ENCODE measurements around the gene AMOTL1. TPM values are rescaled to one million over a fixed set of nuclear protein-coding genes. Genes with fewer than 3 reads are reported as not detected.
"Not testable (repeated sequence)": the region's sequence is repeated elsewhere in the genome, so short reads cannot be mapped to it uniquely, and the experiment has no call there.

AMOTL1 gene
- total RNA-seq, 1 experiment from 2014 or later, result 18.0 TPM

DNA sequence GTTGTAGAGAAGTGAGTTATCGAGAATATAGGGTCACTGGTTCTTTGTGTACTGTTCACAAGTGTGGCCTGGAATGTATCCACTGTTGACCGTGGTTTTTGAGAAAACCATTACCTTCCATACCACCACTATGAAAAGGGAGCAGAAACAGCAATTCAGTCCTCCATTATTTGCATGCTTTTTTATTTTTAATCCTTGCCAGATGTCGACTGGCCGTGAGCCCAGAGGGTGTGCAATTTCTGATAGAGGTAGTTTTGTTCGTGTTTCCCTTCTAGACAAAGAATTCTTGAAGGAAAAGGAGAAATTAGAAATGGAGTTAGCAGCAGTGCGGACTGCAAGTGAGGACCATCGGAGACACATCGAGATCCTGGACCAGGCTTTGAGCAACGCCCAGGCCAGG is 81.7 kb downstream of the AMOTL1 start:
- H3K27me3 ChIP-seq (ENCODE audit: control insufficient read depth, insufficient read depth, low read length), result no peaks in the 10 kb centered on the region
- no peak overlapping the region for H3K4me3 ChIP-seq (ENCODE audit: insufficient read depth, low read depth, low read length)
- DNase-seq, result no peak
- peaks cover 12% of the 10 kb centered on the region for H3K36me3 ChIP-seq (replicated peaks; ENCODE audit: control insufficient read depth, insufficient read depth, low read length)

DNA sequence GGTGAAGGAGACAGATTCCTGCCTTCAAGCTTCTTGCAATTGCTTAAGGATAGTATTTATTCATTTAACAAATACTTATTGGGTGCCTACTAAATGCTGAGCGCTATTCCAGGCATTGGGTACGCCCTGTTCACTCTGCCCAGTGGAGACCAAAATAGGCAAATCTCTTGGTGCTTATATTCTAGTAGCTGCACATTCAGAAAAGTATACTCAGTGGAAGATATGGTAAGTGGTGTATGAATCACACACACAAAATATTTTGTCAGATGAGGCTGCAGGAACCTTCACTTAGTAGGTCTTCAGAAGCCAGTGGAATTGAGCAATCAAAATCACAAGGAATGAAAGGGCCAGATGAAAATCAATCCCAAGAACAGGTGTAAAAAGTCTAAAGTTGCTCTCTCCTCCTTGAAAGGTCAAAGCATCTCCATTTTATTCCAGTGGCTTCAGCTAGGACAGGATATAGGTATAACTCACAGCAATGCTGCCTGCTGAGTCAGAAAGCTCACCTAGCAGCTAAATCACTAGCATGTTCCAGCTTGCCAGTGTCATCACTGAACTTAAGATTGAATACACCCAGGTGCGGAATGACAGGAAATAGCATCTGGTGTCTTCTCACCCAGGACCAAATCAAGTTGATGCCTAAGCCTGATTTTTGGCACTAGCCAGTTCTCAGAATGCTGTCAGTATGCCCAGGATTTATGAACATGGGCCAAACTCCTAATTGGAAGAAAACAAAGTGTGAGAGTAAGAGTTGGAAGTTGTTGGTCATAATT is 83.9 kb downstream of the AMOTL1 start:
- no peaks in the 10 kb centered on the region for H3K27me3 ChIP-seq (ENCODE audit: control insufficient read depth, insufficient read depth, low read length)
- no peak for DNase-seq
- no peak overlapping the region for H3K4me3 ChIP-seq (ENCODE audit: insufficient read depth, low read depth, low read length)
- H3K36me3 ChIP-seq (replicated peaks; ENCODE audit: control insufficient read depth, insufficient read depth, low read length), result peaks cover 19% of the 10 kb centered on the region

DNA sequence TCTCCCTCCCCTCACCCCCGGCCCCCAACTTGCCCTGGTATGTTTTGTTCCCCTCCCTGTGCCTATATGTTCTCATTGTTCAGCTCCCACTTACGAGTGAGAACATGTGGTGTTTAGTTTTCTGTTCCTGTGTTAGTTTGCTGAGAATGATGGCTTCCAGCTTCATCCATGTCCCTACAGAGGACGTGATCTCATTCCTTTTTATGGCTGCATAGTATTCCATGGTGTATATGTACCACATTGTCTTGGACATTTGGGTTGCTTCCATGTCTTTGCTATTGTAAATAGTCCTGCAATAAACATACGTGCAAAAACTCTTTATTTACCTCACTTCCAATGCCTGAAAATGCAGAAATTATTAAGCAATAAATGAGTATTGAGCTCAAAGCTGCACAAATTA is 85.1 kb downstream of the AMOTL1 start:
- not testable (repeated sequence) for H3K27me3 ChIP-seq (ENCODE audit: control insufficient read depth, insufficient read depth, low read length); H3K4me3 ChIP-seq (ENCODE audit: insufficient read depth, low read depth, low read length); DNase-seq
- peaks cover 19% of the 10 kb centered on the region for H3K36me3 ChIP-seq (replicated peaks; ENCODE audit: control insufficient read depth, insufficient read depth, low read length)

DNA sequence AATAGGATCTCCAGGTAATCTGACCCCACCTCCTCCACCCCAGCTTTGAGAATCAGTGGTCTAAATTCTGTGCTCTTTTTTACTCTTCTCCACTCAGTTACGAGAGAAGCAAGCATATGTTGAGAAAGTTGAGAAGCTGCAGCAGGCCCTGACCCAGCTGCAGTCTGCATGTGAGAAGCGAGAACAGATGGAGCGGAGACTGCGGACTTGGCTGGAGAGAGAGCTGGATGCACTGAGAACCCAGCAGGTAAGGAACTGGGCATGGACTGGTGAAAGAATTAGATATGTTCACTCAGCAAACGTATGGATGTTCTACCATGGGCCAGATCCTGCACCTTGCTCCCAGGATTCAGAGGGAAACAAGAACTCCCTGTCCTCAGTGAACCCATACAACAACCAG is 85.7 kb downstream of the AMOTL1 start:
- Histone ChIP-seq H3K4me3 (ENCODE audit: insufficient read depth, low read depth, low read length) (no peak overlapping the region), H3K27me3 (ENCODE audit: control insufficient read depth, insufficient read depth, low read length) (no peaks in the 10 kb centered on the region), H3K36me3 (replicated peaks; ENCODE audit: control insufficient read depth, insufficient read depth, low read length) (peaks cover 19% of the 10 kb centered on the region)
- no peak for DNase-seq

DNA sequence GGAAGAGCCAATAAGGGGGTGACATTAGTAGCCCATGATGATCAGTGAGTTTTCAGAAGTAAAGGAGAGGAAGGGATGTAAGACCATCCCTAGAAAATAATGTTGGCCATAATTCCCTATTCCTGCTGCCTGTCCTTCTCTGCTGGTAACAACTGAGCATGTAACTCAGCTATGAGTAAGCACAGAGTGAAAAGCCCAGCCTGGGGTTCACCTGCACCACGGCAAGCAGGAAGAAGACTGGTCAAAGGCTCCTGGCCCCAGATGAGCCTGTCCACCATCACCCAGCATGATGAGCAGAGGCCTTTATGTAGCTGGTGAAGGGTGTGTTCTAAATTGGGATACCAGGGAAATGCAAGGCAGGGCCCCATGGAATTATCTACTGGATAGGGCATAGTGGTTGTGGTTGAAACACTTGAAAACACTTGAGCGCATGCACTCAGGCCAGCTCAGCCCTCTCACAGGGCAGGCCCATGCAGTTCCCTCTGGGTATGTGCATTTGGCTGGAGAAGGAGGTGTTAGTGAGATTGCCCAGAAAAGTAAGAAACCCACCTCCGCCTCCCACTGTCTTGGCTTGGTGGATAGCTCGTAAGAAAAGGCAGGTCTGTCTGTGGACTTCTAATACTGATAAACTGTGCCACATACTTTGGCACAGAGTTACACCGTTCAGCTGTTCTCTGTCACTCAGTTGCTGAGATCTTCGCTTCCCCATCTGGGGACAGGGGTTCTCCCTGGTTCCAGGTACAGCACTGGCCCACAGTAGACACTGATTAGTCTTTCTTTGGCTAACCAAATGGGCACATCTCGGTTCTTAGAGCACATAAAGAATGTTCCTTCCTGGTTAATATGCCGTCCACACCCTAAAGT is 86.8 kb downstream of the AMOTL1 start:
- no peaks in the 10 kb centered on the region for H3K27me3 ChIP-seq (ENCODE audit: control insufficient read depth, insufficient read depth, low read length)
- no peak overlapping the region for H3K4me3 ChIP-seq (ENCODE audit: insufficient read depth, low read depth, low read length)
- DNase-seq, result no peak
- peaks cover 23% of the 10 kb centered on the region for H3K36me3 ChIP-seq (replicated peaks; ENCODE audit: control insufficient read depth, insufficient read depth, low read length)

DNA sequence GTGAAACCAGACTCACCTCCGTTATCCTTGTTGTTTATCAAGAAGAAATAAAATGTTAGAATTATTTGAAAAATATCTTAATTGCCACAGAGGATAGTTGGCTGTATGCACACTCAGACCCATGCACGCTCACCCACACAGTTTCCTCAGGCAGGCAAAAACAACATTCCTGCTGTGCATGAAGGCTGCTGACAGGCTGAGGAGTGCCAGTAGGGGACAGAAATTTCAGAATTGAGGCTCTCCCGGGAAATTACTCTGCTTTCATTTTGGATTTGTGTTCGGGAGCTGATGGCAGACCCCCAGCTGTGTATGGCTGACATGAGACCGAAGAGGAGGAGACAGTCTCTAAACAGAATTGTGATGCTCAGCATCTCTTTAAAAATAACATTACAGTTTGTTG is 87.5 kb downstream of the AMOTL1 start:
- Histone ChIP-seq H3K36me3 (replicated peaks; ENCODE audit: control insufficient read depth, insufficient read depth, low read length) (peaks cover 21% of the 10 kb centered on the region), H3K27me3 (ENCODE audit: control insufficient read depth, insufficient read depth, low read length) (no peaks in the 10 kb centered on the region), H3K4me3 (ENCODE audit: insufficient read depth, low read depth, low read length) (no peak overlapping the region)
- DNase-seq, result no peak

DNA sequence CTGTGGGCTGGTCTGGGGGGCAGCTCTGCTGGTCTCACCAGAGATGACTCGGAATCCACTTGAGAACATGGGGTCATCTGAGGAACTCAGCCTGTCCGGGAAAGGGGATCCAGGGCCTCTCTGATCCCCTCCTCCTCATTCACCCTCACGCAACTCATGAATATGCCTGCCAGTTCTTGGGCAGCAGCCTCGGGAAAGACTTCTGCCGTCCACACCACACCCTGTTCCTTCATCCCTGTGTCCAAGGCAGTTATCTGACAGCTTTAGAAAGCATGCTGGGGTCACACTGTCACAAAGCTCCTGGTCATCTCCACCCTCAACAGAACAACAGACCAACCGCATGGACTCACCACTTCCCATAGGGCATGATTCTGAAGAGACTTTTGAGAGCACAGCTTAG is 88.3 kb downstream of the AMOTL1 start:
- no peaks in the 10 kb centered on the region for H3K27me3 ChIP-seq (ENCODE audit: control insufficient read depth, insufficient read depth, low read length)
- H3K4me3 ChIP-seq (ENCODE audit: insufficient read depth, low read depth, low read length), result no peak overlapping the region
- H3K36me3 ChIP-seq (replicated peaks; ENCODE audit: control insufficient read depth, insufficient read depth, low read length), result peaks cover 23% of the 10 kb centered on the region
- DNase-seq, result no peak

DNA sequence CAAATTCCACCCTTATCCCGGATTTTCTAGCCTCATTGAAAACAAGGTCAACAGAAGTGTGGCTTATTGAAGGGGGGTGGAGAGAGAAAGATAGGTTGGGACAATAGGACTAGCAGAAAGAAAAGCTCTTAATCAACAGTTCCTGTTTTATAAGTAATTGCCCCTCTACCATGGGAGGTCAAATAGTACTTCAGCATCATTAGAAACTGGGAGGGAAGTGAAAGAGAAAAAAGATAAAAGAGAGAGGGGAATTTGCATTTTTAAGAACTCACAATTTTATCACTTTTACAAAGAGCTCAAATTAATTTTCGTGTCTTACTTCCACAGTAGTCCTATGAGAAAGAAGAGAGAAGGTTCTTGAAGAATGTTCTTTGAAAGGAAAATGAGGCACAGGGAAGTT is 89.2 kb downstream of the AMOTL1 start:
- Histone ChIP-seq H3K36me3 (replicated peaks; ENCODE audit: control insufficient read depth, insufficient read depth, low read length) (peaks cover 23% of the 10 kb centered on the region), H3K27me3 (ENCODE audit: control insufficient read depth, insufficient read depth, low read length) (no peaks in the 10 kb centered on the region), H3K4me3 (ENCODE audit: insufficient read depth, low read depth, low read length) (no peak overlapping the region)
- DNase-seq, result no peak

DNA sequence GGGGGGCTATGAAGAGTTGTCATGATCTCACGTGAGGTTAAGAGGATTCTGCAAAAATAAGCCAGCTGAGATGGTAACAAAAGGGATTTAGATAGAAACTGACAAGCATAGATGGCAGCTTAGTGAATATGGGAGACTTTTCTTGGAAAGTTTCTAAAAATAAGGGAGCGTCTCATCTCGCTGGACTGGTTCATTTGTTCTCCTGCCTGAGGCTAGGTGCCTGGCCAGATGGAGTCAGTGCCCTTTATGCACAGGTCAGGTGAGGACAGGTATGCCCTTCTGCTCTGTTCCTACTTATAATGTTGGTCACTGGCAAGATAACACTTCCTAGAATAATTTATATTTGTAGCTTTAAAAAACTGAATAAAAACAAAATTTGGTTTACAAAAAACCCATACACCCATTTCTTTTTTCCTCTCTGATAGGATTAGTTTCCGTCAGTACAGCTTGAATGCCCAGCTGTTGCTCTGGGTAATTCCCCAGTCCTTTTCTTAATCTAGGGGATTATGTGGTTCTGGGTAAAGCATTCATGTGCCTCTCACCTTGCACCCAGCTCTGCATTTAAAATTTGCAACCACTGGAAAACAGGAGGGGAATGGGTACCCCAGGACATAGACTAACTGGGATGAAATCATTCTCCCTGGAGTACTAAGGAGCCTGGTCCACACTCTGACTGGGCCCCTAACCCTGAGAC is 90.0 kb downstream of the AMOTL1 start:
- Histone ChIP-seq H3K36me3 (replicated peaks; ENCODE audit: control insufficient read depth, insufficient read depth, low read length) (peaks cover 23% of the 10 kb centered on the region), H3K4me3 (ENCODE audit: insufficient read depth, low read depth, low read length) (no peak overlapping the region), H3K27me3 (ENCODE audit: control insufficient read depth, insufficient read depth, low read length) (no peaks in the 10 kb centered on the region)
- no peak for DNase-seq

DNA sequence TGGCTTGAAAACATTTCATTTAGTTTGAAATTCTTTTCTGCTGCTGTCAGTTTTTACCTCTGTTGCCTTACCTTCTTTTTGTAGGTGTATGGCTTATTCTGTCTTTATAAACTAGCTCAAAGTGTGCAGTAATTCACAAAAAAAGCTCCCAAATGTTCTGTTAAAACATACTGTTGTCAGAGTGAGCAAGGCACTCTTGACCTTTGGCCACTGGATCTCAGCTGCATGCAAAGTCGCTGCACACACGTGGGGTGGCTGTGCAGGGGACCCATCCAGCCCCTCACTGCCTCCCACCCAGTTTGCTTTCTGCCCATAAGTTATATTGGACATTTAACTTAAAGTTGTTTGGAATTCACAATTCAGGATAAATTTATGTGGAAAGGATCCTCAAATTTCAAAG is 92.2 kb downstream of the AMOTL1 start:
- Histone ChIP-seq H3K27me3 (ENCODE audit: control insufficient read depth, insufficient read depth, low read length) (no peaks in the 10 kb centered on the region), H3K36me3 (replicated peaks; ENCODE audit: control insufficient read depth, insufficient read depth, low read length) (peaks cover 15% of the 10 kb centered on the region)
- DNase-seq, result no peak

DNA sequence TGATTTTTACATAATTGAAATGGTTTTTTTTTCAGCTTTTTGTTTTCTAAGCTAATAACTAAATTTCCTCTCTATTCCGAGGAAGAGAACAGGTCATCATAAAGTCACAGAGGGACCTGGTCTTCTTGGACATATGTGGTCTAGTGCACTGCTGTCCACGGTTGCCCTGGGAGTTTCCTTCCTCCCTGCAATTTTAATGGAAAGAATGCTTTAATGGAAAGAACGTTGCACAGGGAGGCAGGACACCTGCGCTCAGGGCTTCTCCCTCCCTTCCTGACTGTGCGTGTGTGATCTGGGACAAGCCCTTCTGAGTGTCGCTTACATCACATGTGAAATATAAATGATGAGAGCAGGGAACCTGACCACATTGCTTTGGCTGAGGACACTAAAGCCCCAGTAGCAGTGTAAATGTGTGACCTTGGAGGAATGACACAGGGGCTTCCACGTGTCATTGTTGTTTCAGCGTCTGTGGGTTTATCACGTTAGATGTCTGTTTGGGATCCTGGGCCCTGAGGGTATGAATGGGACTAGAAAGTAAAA is 93.2 kb downstream of the AMOTL1 start:
- DNase-seq, result no peak
- peaks cover 16% of the 10 kb centered on the region for H3K36me3 ChIP-seq (replicated peaks; ENCODE audit: control insufficient read depth, insufficient read depth, low read length)
- H3K4me3 ChIP-seq (ENCODE audit: insufficient read depth, low read depth, low read length), result no peak overlapping the region
- no peaks in the 10 kb centered on the region for H3K27me3 ChIP-seq (ENCODE audit: control insufficient read depth, insufficient read depth, low read length)

More for the DNA sequence above, 92.2 kb downstream of the AMOTL1 start:
- H3K4me3 ChIP-seq (ENCODE audit: insufficient read depth, low read depth, low read length), result no peak overlapping the region

DNA sequence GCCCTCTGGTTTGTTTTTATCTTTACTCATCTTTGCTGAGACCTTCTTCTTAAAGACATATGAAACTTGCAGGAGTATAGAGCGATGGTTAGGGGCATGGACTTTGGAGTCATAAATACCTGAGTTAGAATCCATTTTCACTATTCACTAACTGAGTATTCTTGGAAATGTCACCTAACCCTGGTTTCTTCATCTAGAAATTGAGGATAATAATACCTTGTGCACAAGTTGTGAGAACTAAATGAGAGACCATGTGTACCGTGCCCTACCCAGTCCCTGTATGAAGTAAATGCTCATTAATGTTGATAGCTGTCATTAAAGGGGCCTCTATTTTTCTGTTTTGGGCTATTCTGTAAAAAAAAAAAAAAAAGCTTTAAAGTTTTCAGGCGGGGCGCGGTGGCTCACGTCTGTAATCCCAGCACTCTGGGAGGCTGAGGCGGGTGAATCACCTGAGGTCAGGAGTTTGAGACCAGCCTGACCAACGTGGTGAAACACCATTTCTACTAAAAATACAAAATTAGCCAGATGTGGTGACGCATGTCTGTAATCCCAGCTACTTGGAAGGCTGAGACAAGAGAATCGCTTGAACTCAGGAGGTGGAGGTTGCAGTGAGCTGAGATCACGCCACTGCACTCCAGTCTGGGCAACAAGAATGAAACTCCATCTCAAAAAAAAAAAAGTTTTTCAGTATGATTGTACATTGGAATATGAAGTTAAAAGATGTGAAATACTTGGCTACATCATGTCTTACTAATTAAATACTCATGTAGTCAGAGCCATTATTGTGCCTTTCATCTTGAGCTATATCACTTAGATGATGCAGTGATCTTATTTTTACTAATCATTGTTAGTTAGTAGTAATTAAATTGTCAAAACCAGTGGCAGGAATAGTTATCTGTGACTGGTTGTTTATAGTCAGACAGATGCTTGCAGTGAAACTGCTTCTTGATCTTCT is 95.0 kb downstream of the AMOTL1 start:
- Histone ChIP-seq H3K27me3 (ENCODE audit: control insufficient read depth, insufficient read depth, low read length) (no peaks in the 10 kb centered on the region), H3K36me3 (replicated peaks; ENCODE audit: control insufficient read depth, insufficient read depth, low read length) (peaks cover 25% of the 10 kb centered on the region), H3K4me3 (ENCODE audit: insufficient read depth, low read depth, low read length) (no peak overlapping the region)
- no peak for DNase-seq

DNA sequence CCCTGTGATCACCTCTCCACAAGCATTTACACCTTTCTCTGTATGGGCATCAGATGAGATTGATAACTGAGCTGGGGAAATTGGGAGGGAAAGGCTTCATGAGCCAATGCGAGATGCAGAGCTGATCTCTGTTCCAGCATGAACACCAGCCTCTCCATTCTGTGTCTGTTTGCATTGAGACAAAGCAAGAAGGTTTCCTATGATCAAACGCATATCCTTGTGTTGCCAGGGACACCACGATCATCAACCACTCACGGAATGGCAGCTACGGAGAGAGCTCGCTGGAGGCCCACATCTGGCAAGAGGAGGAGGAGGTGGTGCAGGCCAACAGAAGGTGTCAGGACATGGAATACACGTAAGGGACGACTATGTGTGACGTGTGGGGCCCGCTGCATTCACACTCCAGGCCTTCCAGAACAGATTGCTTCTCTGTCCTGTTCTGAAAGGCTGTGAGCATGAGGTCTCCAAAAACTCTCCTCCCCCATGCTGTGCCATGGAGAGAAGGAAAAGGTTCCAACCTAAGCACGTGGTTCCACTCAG is 96.4 kb downstream of the AMOTL1 start:
- DNase-seq, result no peak
- peaks cover 25% of the 10 kb centered on the region for H3K36me3 ChIP-seq (replicated peaks; ENCODE audit: control insufficient read depth, insufficient read depth, low read length)
- no peaks in the 10 kb centered on the region for H3K27me3 ChIP-seq (ENCODE audit: control insufficient read depth, insufficient read depth, low read length)
- no peak overlapping the region for H3K4me3 ChIP-seq (ENCODE audit: insufficient read depth, low read depth, low read length)

Data from H7 (cell line).